ENCODE results near the gene CLIP4.

DNA sequence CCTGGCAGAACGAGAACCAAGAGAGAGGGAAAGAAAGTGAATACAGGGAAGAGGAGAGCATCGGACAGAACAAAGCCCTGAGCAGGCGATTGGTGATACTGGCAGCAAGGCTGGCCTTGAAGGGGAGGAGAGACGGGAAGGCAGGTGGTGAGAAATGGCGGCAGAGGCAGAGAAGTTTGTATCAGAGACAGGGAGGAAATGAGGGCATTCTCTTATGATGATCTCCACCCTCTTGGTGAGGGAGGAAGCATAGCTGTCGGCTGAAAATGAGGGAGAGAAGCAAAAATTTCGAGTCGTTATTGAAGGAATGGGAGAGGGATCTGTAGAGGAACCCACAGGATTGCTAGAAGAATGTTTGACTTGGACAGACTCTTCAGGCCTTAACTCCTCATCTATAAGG, 80.6 kb downstream of the CLIP4 start:
- TF ChIP-seq CTCF (conservative IDR thresholded peaks at IDR 0.05; ENCODE audit: low read length) (no peak), EZH2phosphoT487 (IDR thresholded peaks at IDR 0.05; ENCODE audit: borderline replicate concordance) (no peak)

Data from Loucy (cell line).